MCF 10A (cell line): ENCODE data around the gene PRKD1. TPM values are rescaled to one million over a fixed set of nuclear protein-coding genes. Genes with fewer than 3 reads are reported as not detected.

Experiments used
- BruUV-seq: library from RNA; stranded (reverse); fragments of 400-500 nt; replicated peaks from 2 replicates; lab custom pipeline; 2021; lab: Mats Ljungman, UMichigan
- CTCF ChIA-PET: fragments of 300-600 bp; sonication (Branson Sonifier 250); formaldehyde crosslinking; extraction: SDS; loops from one replicate; lab custom pipeline; 2021; ENCODE audit warnings: antibody characterized with exemption, inconsistent platforms; lab: Yijun Ruan, JAX
- POLR2A ChIA-PET: fragments of 300-600, 350-650 bp; sonication (Branson Sonifier 250); formaldehyde crosslinking; extraction: SDS; loops from one replicate; lab custom pipeline; 2020; ENCODE audit warnings: antibody characterized with exemption, inconsistent platforms; lab: Yijun Ruan, JAX
- DNase-seq: peaks from one replicate; pipeline ENCODE4 v3.0.0-alpha.2; 2018; ENCODE audit not compliant: unreplicated experiment
- H3K27ac Mint-ChIP-seq: one replicate; pipeline ENCODE4 v1.8.0; 2022; ENCODE audit warnings: mild to moderate bottlenecking, low read depth, mixed read lengths; ENCODE audit not compliant: unreplicated experiment
- H3K27me3 Mint-ChIP-seq: one replicate; pipeline ENCODE4 v1.8.0; 2022; ENCODE audit warnings: mixed read lengths; ENCODE audit not compliant: insufficient read depth, unreplicated experiment
- H3K36me3 Mint-ChIP-seq: one replicate; pipeline ENCODE4 v1.8.0; 2022; ENCODE audit warnings: mild to moderate bottlenecking, moderate library complexity, mixed read lengths; ENCODE audit not compliant: insufficient read depth, unreplicated experiment
- H3K4me1 Mint-ChIP-seq: one replicate; pipeline ENCODE4 v1.8.0; 2022; ENCODE audit warnings: mixed read lengths; ENCODE audit not compliant: insufficient read depth, unreplicated experiment
- H3K4me3 Mint-ChIP-seq: one replicate; pipeline ENCODE4 v1.8.0; 2022; ENCODE audit warnings: mild to moderate bottlenecking, moderate library complexity, mixed read lengths; ENCODE audit not compliant: unreplicated experiment
- H3K9me3 Mint-ChIP-seq: one replicate; pipeline ENCODE4 v1.8.0; 2022; ENCODE audit warnings: mixed read lengths; ENCODE audit not compliant: unreplicated experiment
- CTCF ChIP-seq: fragments of 200-600 bp; IDR thresholded peaks from one replicate; pipeline ENCODE4 v1.8.0; 2022; ENCODE audit warnings: antibody characterized with exemption, mild to moderate bottlenecking; ENCODE audit not compliant: unreplicated experiment
- intact Hi-C: fragments of 100-400 bp; cut with micrococcal nuclease; formaldehyde crosslinking; loops from 2 replicates; pipeline ENCODE4 v1.14.1; 2022
- total RNA-seq: library from RNA; stranded (reverse); gene quantifications from 2 replicates; pipeline ENCODE4 v1.2.3, GENCODE V29; 2022

PRKD1 gene
- total RNA-seq, 1 experiment from 2014 or later, result 8.8 TPM

DNA sequence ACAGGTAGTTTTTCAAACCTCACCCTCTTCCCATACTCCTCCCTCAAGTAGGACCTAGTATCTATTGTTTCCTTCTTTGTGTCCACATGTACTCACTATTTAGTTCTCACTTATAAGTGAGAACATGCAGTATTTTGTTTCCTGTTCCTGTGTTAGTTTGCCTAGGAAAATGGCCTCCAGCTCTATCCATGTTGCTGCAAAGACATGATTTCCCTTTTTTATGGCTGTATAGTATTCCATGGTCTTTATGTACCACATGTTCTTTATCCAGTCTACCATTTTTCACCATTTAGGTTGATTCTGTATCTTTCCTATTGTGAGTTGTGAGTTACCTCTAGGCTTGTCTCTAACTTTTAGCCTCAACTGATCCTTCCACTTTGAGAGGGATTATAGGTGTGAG is 310.7 kb downstream of the PRKD1 start:
- Mint-ChIP-seq H3K4me3 (no peak overlapping the region), H3K27me3 (no peaks in the 10 kb centered on the region), H3K36me3 (peaks cover 7% of the 10 kb centered on the region), H3K4me1 (no peaks in the 10 kb centered on the region), H3K9me3 (peaks cover 7% of the 10 kb centered on the region), H3K27ac (no peak overlapping the region)
- intact Hi-C loops, result no loop called here
- ChIA-PET POLR2A (interaction anchor here (2.2 kb wide), 1 partner anchor 14 kb away, joined by 5 read pairs; no protein-coding TSS in a partner anchor), CTCF (no interaction called here)
- no peak for DNase-seq
- BruUV-seq, result no TSS peak
- TF ChIP-seq CTCF, result no peak

- H3K27me3 Mint-ChIP-seq, result no peaks in the 10 kb centered on the region
- no peaks in the 10 kb centered on the region for H3K9me3 Mint-ChIP-seq
- CTCF ChIA-PET, result interaction anchor here (0.8 kb wide), 1 partner anchor 9 kb away, joined by 5 read pairs; no protein-coding TSS in a partner anchor
- TF ChIP-seq CTCF, result no peak
- POLR2A ChIA-PET, result no interaction called here
- BruUV-seq, result no TSS peak
- H3K36me3 Mint-ChIP-seq, result peaks cover 14% of the 10 kb centered on the region
- no peak overlapping the region for H3K4me3 Mint-ChIP-seq
- no peak overlapping the region for H3K27ac Mint-ChIP-seq
- intact Hi-C loops, result no loop called here
- no peak for DNase-seq
- no peaks in the 10 kb centered on the region for H3K4me1 Mint-ChIP-seq
These were observed 318.8 kb downstream of the PRKD1 start for GRCh38 chr14:29608861-29609260.

- intact Hi-C loops, result no loop called here
These were observed 320.5 kb downstream of the PRKD1 start for GRCh38 chr14:29607169-29607568.

DNA sequence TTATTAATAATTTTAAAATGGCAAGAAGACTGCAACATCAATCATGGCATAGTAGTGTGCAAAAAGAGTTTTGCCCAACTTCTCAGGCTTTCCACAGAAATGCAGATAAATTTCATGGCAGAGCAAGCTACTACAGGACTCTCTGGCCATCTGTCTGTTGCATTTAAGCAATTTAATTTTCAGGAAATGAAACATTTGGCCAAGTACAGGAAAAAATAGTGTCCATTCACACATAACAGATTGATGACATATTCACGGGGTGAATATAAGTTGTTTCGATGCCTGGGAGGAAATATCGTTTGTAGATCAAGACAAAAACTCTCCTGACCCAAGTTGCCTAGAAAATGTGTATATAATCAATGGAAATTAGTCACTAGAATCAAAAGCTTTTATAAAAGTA is 324.0 kb downstream of the PRKD1 start:
- no peak for TF ChIP-seq CTCF
- H3K4me1 Mint-ChIP-seq, result no peaks in the 10 kb centered on the region
- no peaks in the 10 kb centered on the region for H3K9me3 Mint-ChIP-seq
- no peaks in the 10 kb centered on the region for H3K27me3 Mint-ChIP-seq
- ChIA-PET CTCF (no interaction called here), POLR2A (no interaction called here)
- BruUV-seq, result no TSS peak
- H3K4me3 Mint-ChIP-seq, result no peak overlapping the region
- no peak for DNase-seq
- H3K36me3 Mint-ChIP-seq, result peaks cover 14% of the 10 kb centered on the region
- no peak overlapping the region for H3K27ac Mint-ChIP-seq
- intact Hi-C loops, result no loop called here

More at GRCh38 chr14:29607169-29607568, 320.5 kb downstream of the PRKD1 start:
- ChIA-PET POLR2A (no interaction called here), CTCF (interaction anchor here (0.6 kb wide), 1 partner anchor 1150 kb away, joined by 3 read pairs; no protein-coding TSS in a partner anchor)
- Mint-ChIP-seq H3K36me3 (peaks cover 14% of the 10 kb centered on the region), H3K4me3 (no peak overlapping the region), H3K27me3 (no peaks in the 10 kb centered on the region), H3K27ac (no peak overlapping the region), H3K4me1 (no peaks in the 10 kb centered on the region), H3K9me3 (no peaks in the 10 kb centered on the region)
- no peak for DNase-seq
- BruUV-seq, result no TSS peak
- TF ChIP-seq CTCF, result no peak
